OCI-LY3 (cell line): ENCODE results near the gene WNT11.

Source experiments
- CTCF ChIP-seq: fragments of 200-600, 300-600 bp; sonication (generic); IDR thresholded peaks from 2 replicates; pipeline ENCODE4 v1.5.1; 2014; ENCODE audit warnings: antibody characterized with exemption, low read length, low read depth
- EZH2phosphoT487 ChIP-seq: fragments of 200-600 bp; shearing (Covaris generic); IDR thresholded peaks from 2 replicates; pipeline ENCODE4 v1.6.1; 2018; ENCODE audit warnings: antibody characterized with exemption, mixed run types, low read depth

DNA sequence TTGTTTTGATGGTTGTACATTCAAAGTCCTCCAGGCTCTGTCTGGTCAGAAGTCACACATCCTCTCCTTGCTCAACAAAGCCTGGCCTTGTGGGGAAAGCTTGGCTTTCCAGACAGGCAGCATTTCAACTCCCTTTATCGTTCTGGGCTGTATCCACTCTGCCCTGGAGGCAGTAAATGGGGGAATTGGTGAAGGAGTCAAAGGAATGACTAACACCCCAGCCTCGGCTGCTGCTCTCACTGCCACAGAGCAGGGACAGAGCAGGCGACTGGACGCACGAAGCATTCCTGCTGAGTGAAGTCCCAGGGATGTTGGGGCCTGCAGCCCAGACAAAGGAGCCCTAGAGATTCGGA is 52.8 kb downstream of the WNT11 start:
- TF ChIP-seq CTCF, result no peak
- TF ChIP-seq EZH2phosphoT487, result no peak
